Caco-2 (cell line): ENCODE measurements around the gene SIGMAR1. TPM values are rescaled to one million over a fixed set of nuclear protein-coding genes. Genes with fewer than 3 reads are reported as not detected.

Experiments used
- BruUV-seq: library from RNA; stranded (reverse); fragments of 400-500 nt; replicated peaks from 2 replicates; lab custom pipeline; 2021; lab: Mats Ljungman, UMichigan
- CTCF ChIA-PET: fragments of 300-600 bp; sonication (Branson Sonifier 250); formaldehyde crosslinking; loops from one replicate; lab custom pipeline; 2022; ENCODE audit warnings: antibody characterized with exemption; lab: Charles Lee
- POLR2A ChIA-PET: fragments of 300-600 bp; sonication (Branson Sonifier 250); formaldehyde crosslinking; loops from one replicate; lab custom pipeline; 2022; ENCODE audit warnings: antibody characterized with exemption; lab: Charles Lee
- DNase-seq, 2 experiments: peaks; one replicate each; pipeline versions ENCODE4 v3.0.0 to v3.0.0-alpha.2; 2020 to 2022
- H3K27me3 ChIP-seq: replicated peaks from 2 replicates; pipeline ENCODE4 v1.6.0; 2011; ENCODE audit warnings: low read length; ENCODE audit not compliant: control insufficient read depth, insufficient read depth
- H3K36me3 ChIP-seq: 2 replicates; pipeline ENCODE4 v1.5.1; 2011; ENCODE audit warnings: low read length; ENCODE audit not compliant: control insufficient read depth, insufficient read depth
- H3K4me1 ChIP-seq: fragments of 250-450 bp; sonication (Bioruptor Pico); 2 replicates; pipeline ENCODE4 v1.5.1; 2020; ENCODE audit warnings: mild to moderate bottlenecking
- H3K4me3 ChIP-seq: 2 replicates; pipeline ENCODE4 v1.5.1; 2011; ENCODE audit warnings: low read depth, mild to moderate bottlenecking, control low read depth, low read length
- H3K9me3 ChIP-seq: fragments of 250-450 bp; sonication (Bioruptor Pico); 2 replicates; pipeline ENCODE4 v1.5.1; 2020; ENCODE audit warnings: mild to moderate bottlenecking, moderate library complexity
- H3K27ac Mint-ChIP-seq: one replicate; pipeline ENCODE4 v1.8.0; 2022; ENCODE audit warnings: mixed read lengths; ENCODE audit not compliant: unreplicated experiment
- H3K27me3 Mint-ChIP-seq: one replicate; pipeline ENCODE4 v1.8.0; 2022; ENCODE audit warnings: mixed read lengths; ENCODE audit not compliant: insufficient read depth, unreplicated experiment
- H3K36me3 Mint-ChIP-seq: one replicate; pipeline ENCODE4 v1.8.0; 2022; ENCODE audit warnings: mild to moderate bottlenecking, mixed read lengths; ENCODE audit not compliant: insufficient read depth, unreplicated experiment
- H3K4me1 Mint-ChIP-seq: one replicate; pipeline ENCODE4 v1.8.0; 2022; ENCODE audit warnings: low read depth, mixed read lengths; ENCODE audit not compliant: unreplicated experiment
- H3K4me3 Mint-ChIP-seq: one replicate; pipeline ENCODE4 v1.8.0; 2022; ENCODE audit warnings: mild to moderate bottlenecking, moderate library complexity, mixed read lengths; ENCODE audit not compliant: unreplicated experiment
- H3K9me3 Mint-ChIP-seq: one replicate; pipeline ENCODE4 v1.8.0; 2022; ENCODE audit warnings: mixed read lengths; ENCODE audit not compliant: unreplicated experiment
- CTCF ChIP-seq, 2 experiments: fragments of 200-600 bp in 1 of 2; IDR thresholded peaks; 1 replicate in 1 of 2; 2 replicates in 1 of 2; pipeline versions ENCODE4 v1.5.1 to v1.8.0; 2011 to 2022; ENCODE audit warnings: antibody characterized with exemption in 1 of 2, control low read depth in 1 of 2, inconsistent platforms in 1 of 2, low read depth in 1 of 2, low read length in 1 of 2, mild to moderate bottlenecking in 1 of 2, moderate library complexity in 1 of 2; ENCODE audit not compliant: insufficient read depth in 1 of 2, severe bottlenecking in 1 of 2, unreplicated experiment in 1 of 2
- intact Hi-C: fragments of 100-400 bp; cut with micrococcal nuclease; formaldehyde crosslinking; loops from one replicate; pipeline ENCODE4 v1.10.0; 2022; ENCODE audit not compliant: unreplicated experiment
- total RNA-seq: library from RNA; stranded (reverse); gene quantifications from 2 replicates; pipeline ENCODE4 v1.2.3, GENCODE V29; 2022

SIGMAR1 gene
- total RNA-seq, 1 experiment from 2014 or later = 102 TPM

GRCh38 chr9:34671307-34671706 is 33.7 kb upstream of the SIGMAR1 start:
- H3K4me3 ChIP-seq = no peak overlapping the region
- H3K4me1 Mint-ChIP-seq = no peaks in the 10 kb centered on the region
- intact Hi-C loops = no loop called here
- no peaks in the 10 kb centered on the region; the same call in 1 of the 2 replicates for H3K9me3 ChIP-seq
- ChIA-PET CTCF (no interaction called here), POLR2A (no interaction called here)
- no peak for TF ChIP-seq CTCF (IDR thresholded peaks at IDR 0.05; ENCODE audit: insufficient read depth in 1 of 2, low read depth in 1 of 2, low read length in 1 of 2, severe bottlenecking in 1 of 2, unreplicated experiment in 1 of 2)
- no peaks in the 10 kb centered on the region for H3K27me3 ChIP-seq
- BruUV-seq = no TSS peak
- H3K27ac Mint-ChIP-seq = no peak overlapping the region
- H3K36me3 ChIP-seq = no peaks in the 10 kb centered on the region
- DNase-seq = no peak
- no peak overlapping the region for H3K4me3 Mint-ChIP-seq
- H3K27me3 Mint-ChIP-seq = no peaks in the 10 kb centered on the region
- H3K9me3 Mint-ChIP-seq = no peaks in the 10 kb centered on the region
- H3K36me3 Mint-ChIP-seq = no peaks in the 10 kb centered on the region
- H3K4me1 ChIP-seq = no peaks in the 10 kb centered on the region

- Histone ChIP-seq H3K4me1 (peaks cover 1% of the 10 kb centered on the region), H3K36me3 (no peaks in the 10 kb centered on the region), H3K27me3 (no peaks in the 10 kb centered on the region), H3K4me3 (no peak overlapping the region), H3K9me3 (no peaks in the 10 kb centered on the region; the same call in 1 of the 2 replicates)
- intact Hi-C loops = no loop called here
- TF ChIP-seq CTCF (IDR thresholded peaks at IDR 0.05; ENCODE audit: insufficient read depth in 1 of 2, low read depth in 1 of 2, low read length in 1 of 2, severe bottlenecking in 1 of 2, unreplicated experiment in 1 of 2) = no peak
- no peaks in the 10 kb centered on the region for H3K36me3 Mint-ChIP-seq
- DNase-seq = no peak
- peaks cover 8% of the 10 kb centered on the region for H3K4me1 Mint-ChIP-seq
- BruUV-seq = no TSS peak
- ChIA-PET POLR2A (no interaction called here), CTCF (interaction anchor here (0.6 kb wide), 1 partner anchor 33 kb away, joined by 4 read pairs; no protein-coding TSS in a partner anchor)
- no peaks in the 10 kb centered on the region for H3K27me3 Mint-ChIP-seq
- no peak overlapping the region for H3K27ac Mint-ChIP-seq
- no peaks in the 10 kb centered on the region for H3K9me3 Mint-ChIP-seq
- no peak overlapping the region for H3K4me3 Mint-ChIP-seq
Observed at GRCh38 chr9:34669809-34670562, 32.4 kb upstream of the SIGMAR1 start.

GRCh38 chr9:34665381-34666250 is 28.0 kb upstream of the SIGMAR1 start:
- TSS peak; percentile 61 for BruUV-seq
- intact Hi-C loops = loop anchor here (2.0 kb wide), 1 partner anchor 19 kb away; the partner anchor contains the start of gene GALT
- POLR2A ChIA-PET = interaction anchor here (0.6 kb wide), 3 partner anchors 14 to 1062 kb away, joined by 3 read pairs; partner anchors contain the start of genes IL11RA and VCP
- H3K9me3 ChIP-seq = no peaks in the 10 kb centered on the region; the same call in 1 of the 2 replicates
- H3K36me3 ChIP-seq = no peaks in the 10 kb centered on the region
- peak; percentile 83 to 89 for DNase-seq
- Mint-ChIP-seq H3K9me3 (no peaks in the 10 kb centered on the region), H3K4me1 (peaks cover 28% of the 10 kb centered on the region), H3K27ac (peak overlapping the region; percentile 61), H3K36me3 (no peaks in the 10 kb centered on the region), H3K27me3 (no peaks in the 10 kb centered on the region), H3K4me3 (peak overlapping the region; percentile 81)
- no peaks in the 10 kb centered on the region for H3K27me3 ChIP-seq
- peak overlapping the region; percentile 57 for H3K4me3 ChIP-seq
- peaks cover 15% of the 10 kb centered on the region for H3K4me1 ChIP-seq
- CTCF ChIA-PET = interaction anchor here (0.5 to 1.2 kb wide), 3 partner anchors 19 to 35 kb away, joined by 5 to 9 read pairs (median 7); partner anchors contain the start of genes GALT and SIGMAR1
- TF ChIP-seq CTCF (IDR thresholded peaks at IDR 0.05; ENCODE audit: insufficient read depth in 1 of 2, low read depth in 1 of 2, low read length in 1 of 2, severe bottlenecking in 1 of 2, unreplicated experiment in 1 of 2) = no peak
